ENCODE measurements around the gene ADGRA1.

Gene ADGRA1

DNA sequence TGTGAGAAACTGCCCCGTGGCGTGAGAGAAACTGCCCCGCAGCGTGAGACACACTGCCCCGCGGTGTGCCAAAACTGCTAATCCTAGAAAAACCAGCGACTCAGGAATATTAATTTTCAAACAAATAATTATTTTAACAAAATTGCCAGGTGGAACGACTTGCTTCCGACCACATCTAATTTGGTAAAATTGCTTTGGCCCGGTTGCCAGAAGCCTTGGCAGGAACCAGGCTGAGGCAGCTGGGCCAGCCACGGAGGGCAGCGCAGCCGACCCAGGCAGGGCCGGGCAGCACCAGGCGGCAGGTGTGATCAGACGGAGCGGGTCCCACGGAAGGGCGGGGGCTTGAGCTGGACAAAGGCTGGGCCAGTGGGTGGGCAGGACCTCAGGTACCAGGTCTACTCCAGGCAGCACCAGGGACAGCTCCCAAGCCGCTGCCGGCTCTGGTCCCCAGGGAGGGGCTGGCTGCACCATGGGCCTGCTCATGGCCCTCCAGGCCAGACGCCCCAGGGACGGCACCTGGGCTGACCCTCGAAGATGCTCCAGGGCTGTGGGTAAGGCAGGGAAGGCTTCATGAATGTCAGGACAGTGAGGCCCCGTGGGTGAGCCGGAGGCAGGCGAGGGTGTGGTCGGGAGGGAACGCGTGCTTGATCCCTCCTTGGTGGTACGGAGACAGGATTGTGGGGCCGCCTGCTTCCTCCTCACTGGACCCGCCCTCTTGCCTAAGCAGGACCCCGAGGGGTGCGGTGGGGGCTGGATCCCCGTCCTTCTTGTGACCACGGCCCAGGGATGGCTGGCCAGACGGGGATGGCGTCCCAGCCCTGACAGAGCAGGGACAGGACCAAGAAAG is 7.7 kb upstream of the ADGRA1 start:
- DNase-seq, result no peak

GRCh38 chr10:133080683-133081040 is 7.1 kb upstream of the ADGRA1 start:
- DNase-seq, result no peak

DNA sequence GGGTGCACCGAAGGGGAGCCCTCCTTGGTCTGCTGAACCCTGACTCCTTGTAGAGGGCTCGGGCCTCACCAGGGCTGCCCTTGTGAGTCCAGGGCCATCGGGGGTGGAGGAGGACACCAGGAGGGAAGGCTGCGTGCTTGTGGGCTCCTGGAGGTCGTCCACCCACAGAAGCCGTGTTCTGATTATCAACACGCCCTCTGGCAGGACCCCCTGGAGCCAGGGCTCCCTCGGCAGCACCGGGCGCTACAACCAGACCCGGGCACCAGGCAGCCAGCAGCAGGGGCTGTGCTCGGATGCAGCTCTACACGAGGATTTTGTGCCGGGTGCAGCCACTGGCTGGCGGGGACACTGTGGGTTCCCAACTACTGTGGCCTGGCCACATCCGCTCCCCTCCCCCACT is 6.1 kb upstream of the ADGRA1 start:
- DNase-seq, result no peak

- no peak for DNase-seq
Measured at GRCh38 chr10:133082685-133083421, 4.9 kb upstream of the ADGRA1 start.

GRCh38 chr10:133083422-133084100 is 4.2 kb upstream of the ADGRA1 start:
- DNase-seq, result no peak

- no peak for DNase-seq
Measured at GRCh38 chr10:133084491-133084890, 3.2 kb upstream of the ADGRA1 start.

GRCh38 chr10:133085251-133086125 is 2.2 kb upstream of the ADGRA1 start:
- no peak for DNase-seq

- no peak for DNase-seq
Measured at GRCh38 chr10:133086247-133086646, 1.5 kb upstream of the ADGRA1 start.

DNA sequence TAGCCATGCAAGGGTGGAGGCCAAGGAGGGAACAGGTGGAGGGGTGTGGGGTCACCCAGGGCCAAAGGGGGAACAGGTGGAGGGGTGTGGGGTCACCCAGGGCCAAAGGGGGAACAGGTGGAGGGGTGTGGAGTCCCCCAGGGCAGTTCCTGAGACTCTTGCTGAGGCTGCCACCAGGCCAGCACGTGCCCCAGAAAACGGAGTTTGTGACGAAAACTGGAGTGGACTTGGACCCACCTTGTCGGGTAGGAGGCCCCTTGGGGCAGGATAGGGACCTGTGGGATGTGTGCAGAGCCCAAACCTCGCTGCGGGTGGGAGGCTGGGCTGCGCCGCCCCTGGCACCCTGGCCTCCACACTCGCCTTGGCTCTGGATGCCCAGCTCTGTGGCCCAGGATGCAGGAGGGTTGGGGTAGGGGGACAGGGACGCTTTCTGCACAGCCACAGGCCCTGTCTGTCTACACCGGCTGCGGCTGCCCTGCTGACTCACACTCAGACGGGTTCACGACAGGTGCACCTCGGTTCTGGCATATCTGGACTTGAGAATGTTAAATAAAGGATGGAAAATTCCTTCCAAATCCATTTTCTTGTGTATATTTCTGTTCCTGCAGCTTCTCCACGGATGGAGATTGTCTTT is 562 bp upstream of the ADGRA1 start:
- DNase-seq, result no peak

DNA sequence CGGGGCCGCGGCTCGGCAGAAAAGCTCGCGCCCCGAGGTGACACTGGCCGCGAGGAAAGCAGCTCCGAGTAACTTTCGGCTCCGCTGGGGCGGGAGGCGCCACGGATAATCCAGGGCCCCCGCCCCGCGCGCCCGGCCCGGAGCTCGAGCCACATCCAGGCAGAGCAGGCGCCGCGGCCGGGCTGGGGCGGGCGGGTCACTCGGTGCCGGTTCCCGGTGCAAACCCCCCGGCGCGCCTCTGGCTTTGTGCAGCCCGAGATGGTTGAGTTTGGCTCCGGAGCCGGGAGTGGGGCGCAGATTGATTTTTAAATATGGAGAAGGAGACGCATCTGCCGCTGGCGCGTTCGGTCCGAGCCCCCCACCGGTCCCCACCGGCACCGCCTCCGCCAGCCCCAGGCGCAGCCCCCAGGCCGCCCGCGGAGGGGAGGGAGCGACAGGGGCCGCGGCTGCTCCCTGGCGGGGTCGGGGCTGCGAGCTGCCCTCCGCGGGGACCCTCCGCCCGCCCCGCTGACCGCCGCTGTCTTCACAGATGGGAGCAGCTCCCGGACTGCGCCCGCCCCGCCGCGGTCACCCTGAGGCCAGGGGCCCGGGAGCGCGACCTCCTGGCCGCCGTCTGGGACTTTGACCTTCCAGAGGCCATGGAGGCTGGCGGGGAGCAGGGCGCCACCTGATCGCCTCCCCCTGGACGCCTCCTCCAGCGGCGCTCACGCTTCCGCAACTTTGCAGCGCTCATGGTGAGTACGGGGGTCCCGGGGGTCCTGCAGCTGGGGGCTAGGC is 643 bp downstream of the ADGRA1 start:
- DNase-seq, result no peak

DNA sequence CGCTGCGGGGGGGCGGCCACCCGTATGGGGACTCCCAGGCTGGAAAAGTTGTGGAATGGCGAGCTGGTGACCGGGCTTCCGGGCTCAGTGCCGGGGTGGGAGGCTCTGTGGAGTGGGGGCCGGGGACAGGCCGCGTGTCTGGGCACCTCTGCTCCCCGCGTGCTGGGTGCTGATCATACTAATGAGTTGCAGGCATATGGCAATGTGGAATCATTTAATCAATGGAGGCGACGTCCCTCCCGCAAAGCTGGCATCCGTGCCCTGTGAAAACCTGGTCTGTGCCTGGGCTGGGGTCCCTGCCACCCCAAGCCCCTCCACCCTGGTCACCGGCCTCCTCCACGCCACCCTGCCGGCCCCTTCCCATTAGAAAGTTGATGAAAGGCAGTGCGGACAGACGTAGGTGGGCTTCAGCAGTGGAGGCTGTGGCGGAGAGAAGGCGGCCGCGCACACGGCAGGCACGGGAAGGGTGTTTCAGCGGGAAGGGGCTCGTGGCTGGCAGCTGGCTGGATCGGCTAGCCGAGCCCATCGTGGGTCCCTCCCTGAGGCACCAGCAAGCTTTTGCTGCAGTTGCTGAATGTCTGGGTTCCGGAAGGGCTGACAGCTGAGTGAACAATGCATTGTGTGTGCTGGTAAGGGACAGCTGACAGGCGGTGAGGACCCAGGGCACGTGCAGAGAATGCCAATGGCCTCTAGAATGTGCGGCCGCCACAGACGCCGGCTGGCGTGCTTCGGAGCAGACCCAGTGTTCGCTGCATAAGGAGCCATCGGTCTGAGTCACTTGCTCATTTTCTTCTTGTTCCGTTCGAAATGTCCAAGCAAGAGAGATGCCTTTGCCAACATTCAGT is 1.5 kb downstream of the ADGRA1 start:
- no peak for DNase-seq

GRCh38 chr10:133090101-133090500 is 2.4 kb downstream of the ADGRA1 start:
- DNase-seq, result no peak

- no peak for DNase-seq
Measured at GRCh38 chr10:133090654-133091053, 2.9 kb downstream of the ADGRA1 start.

- no peak for DNase-seq
Measured at GRCh38 chr10:133091316-133091715, 3.6 kb downstream of the ADGRA1 start.

DNA sequence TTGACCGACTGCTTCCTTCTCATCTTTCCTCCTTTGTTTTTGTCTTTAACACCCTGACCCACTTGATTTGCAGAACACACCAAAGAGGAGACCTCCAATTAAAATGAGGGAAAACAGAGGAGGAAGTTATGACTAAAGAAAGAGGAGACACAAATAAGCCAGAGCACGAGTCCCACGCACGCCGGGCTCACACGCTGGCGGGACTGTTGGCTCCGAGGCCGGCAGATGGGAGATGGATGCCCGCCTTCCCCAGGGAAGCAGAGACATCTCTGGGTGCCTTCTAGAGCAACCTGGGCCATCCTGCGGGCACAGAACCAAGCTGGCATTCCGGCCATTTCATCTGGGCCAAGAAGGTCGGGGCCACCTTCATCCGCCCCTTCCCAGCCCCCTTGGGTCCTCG is 5.6 kb downstream of the ADGRA1 start:
- no peak for DNase-seq

DNA sequence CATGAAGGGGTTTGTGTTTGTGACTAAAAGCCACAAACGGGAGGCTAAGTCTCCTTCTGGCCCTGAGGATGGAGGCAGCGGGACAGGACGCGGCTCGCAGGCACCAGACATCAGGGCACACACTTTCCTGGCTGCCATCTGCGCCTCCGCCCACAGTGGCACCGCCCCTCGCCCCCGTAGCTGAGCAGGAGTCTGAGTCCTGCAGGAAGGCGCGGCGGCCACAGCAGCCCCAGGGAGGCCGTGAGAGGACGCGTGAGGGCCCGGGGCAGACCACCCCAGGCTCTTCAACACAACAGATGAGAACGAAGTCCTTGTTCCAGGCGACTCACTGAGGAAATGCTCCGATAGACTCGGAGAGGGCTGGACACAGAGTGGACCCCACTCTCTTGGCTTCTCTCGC is 6.6 kb downstream of the ADGRA1 start:
- DNase-seq, result no peak

- DNase-seq, result no peak
Measured at GRCh38 chr10:133094866-133095265, 7.1 kb downstream of the ADGRA1 start.

DNA sequence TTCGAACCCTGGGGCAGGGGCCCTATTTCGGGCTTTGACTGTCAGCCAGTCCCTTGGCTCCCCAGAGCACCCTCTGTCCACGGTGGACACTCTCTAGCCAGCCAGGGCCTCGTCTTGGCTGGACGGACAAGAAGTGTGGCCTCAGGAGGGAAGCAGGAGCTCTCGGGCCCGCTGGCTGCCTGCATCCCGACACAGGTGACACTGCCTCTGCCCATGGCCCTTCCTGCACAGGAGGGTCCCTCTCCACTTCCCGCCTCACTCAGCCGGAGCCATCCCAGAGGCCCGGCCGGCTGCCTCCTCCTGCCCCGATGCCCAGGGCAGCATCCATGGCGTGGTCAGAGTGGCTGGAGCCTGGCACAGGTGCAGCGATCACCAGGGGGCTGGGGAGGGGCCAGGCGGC is 7.9 kb downstream of the ADGRA1 start:
- DNase-seq, result no peak

DNA sequence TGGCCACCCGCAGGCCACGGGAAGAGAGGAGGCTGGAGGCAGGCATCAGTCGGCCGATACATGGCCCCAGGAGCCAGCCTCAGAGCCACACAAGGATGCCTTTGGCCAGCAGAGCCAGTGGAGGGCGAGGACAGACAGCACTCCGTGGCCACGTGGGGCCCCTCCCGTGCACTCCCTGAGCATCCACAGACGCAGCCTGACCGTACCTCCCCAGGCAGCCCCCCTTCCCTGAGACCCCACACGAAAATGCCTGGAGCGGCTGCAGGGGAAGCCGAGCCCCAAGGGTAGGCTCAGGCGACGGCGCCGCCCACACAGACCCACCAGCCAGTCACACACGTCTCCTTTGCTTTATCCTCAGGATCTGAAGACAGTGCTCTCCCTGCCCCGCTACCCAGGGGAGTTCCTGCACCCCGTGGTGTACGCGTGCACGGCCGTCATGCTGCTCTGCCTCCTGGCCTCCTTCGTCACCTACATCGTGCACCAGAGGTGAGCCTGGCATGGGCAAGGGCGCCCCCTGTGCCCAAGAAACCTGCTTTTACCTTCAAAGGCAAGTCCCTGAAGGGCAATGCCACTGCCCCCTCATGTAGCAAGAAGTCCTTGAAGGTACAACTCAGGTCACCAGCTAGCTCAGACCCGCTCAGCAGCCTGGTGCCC is 9.0 kb downstream of the ADGRA1 start:
- no peak for DNase-seq

GRCh38 chr10:133097418-133097817 is 9.7 kb downstream of the ADGRA1 start:
- no peak for DNase-seq

Data from NCI-H2227 treated with DMSO at 0.1 percent for 48 hours (cell line).